SK-N-SH treated with all-trans-retinoic acid at 6 μM for 48 hours (cell line): ENCODE data around the gene DFFA.

Source experiments
- ATAC-seq: fragments of 200-7000 bp; cut with Tn5 transposase; 3 replicates; pipeline ENCODE4 v1.9.1; 2020; ENCODE audit warnings: mild to moderate bottlenecking, moderate library complexity
- ARNTL ChIP-seq: fragments of 450-650 bp; formaldehyde crosslinking; IDR thresholded peaks from 2 replicates; pipeline ENCODE4 v1.5.0; 2020; ENCODE audit warnings: low read depth, mild to moderate bottlenecking, moderate library complexity, borderline replicate concordance
- BACH2 ChIP-seq: fragments of 250-450 bp; sonication (Bioruptor Pico); IDR thresholded peaks from 2 replicates; pipeline ENCODE4 v1.9.0; 2021; ENCODE audit warnings: mild to moderate bottlenecking, borderline replicate concordance
- CSDC2 ChIP-seq: fragments of 250-450 bp; sonication (Bioruptor Pico); IDR thresholded peaks from 2 replicates; pipeline ENCODE4 v1.5.0; 2020; ENCODE audit warnings: mild to moderate bottlenecking, moderate library complexity
- ISL1 ChIP-seq: fragments of 250-450 bp; sonication (Bioruptor Pico); IDR thresholded peaks from 2 replicates; pipeline ENCODE4 v2.1.2; 2022; ENCODE audit warnings: mild to moderate bottlenecking, moderate library complexity
- PPARA ChIP-seq: fragments of 250-450 bp; sonication (Bioruptor Pico); IDR thresholded peaks from 2 replicates; pipeline ENCODE4 v1.5.0; 2020; ENCODE audit warnings: mild to moderate bottlenecking, borderline replicate concordance
- RARB ChIP-seq: fragments of 250-450 bp; sonication (Bioruptor Pico); IDR thresholded peaks from 2 replicates; pipeline ENCODE4 v1.8.0; 2021; ENCODE audit warnings: mild to moderate bottlenecking, moderate library complexity
- SNAI2 ChIP-seq: fragments of 250-450 bp; sonication (Bioruptor Pico); IDR thresholded peaks from 2 replicates; pipeline ENCODE4 v1.5.0; 2020; ENCODE audit warnings: mild to moderate bottlenecking, moderate library complexity
- TCF4 ChIP-seq: fragments of 250-450 bp; sonication (Bioruptor Pico); IDR thresholded peaks from 2 replicates; pipeline ENCODE4 v1.8.0; 2021; ENCODE audit warnings: mild to moderate bottlenecking, moderate library complexity, borderline replicate concordance
- TOX ChIP-seq: fragments of 250-450 bp; sonication (Bioruptor Pico); IDR thresholded peaks from 2 replicates; pipeline ENCODE4 v1.8.0; 2021; ENCODE audit warnings: mild to moderate bottlenecking, moderate library complexity, borderline replicate concordance
- TSHZ2 ChIP-seq: fragments of 250-450 bp; sonication (Bioruptor Pico); IDR thresholded peaks from 2 replicates; pipeline ENCODE4 v1.5.0; 2020; ENCODE audit warnings: mild to moderate bottlenecking, moderate library complexity
- ZC3H10 ChIP-seq: fragments of 250-450 bp; sonication (Bioruptor Pico); IDR thresholded peaks from 2 replicates; pipeline ENCODE4 v1.5.1; 2021; ENCODE audit warnings: mild to moderate bottlenecking, moderate library complexity
- ZFP3 ChIP-seq: fragments of 250-450 bp; sonication (Bioruptor Pico); IDR thresholded peaks from 2 replicates; pipeline ENCODE4 v1.5.0; 2020; ENCODE audit warnings: mild to moderate bottlenecking, moderate library complexity
- ZFP30 ChIP-seq: fragments of 450-650 bp; formaldehyde crosslinking; IDR thresholded peaks from 2 replicates; pipeline ENCODE4 v1.5.0; 2022; ENCODE audit warnings: mild to moderate bottlenecking, moderate library complexity
- ZNF565 ChIP-seq: fragments of 450-650 bp; formaldehyde crosslinking; conservative IDR thresholded peaks from 2 replicates; pipeline ENCODE4 v1.5.0; 2020; ENCODE audit warnings: low read depth, mild to moderate bottlenecking, moderate library complexity
- ZNF70 ChIP-seq: fragments of 450-650 bp; formaldehyde crosslinking; IDR thresholded peaks from 2 replicates; pipeline ENCODE4 v1.5.0; 2020; ENCODE audit warnings: mild to moderate bottlenecking, moderate library complexity
- ZNF8 ChIP-seq: fragments of 450-650 bp; formaldehyde crosslinking; IDR thresholded peaks from 2 replicates; pipeline ENCODE4 v1.5.0; 2020; ENCODE audit warnings: mild to moderate bottlenecking, moderate library complexity
- TF ChIP-seq, protein P1 (sequence below): fragments of 250-450 bp; sonication (Bioruptor Pico); IDR thresholded peaks from 2 replicates; pipeline ENCODE4 v1.8.0; 2021; ENCODE audit warnings: low read depth, mild to moderate bottlenecking, moderate library complexity, borderline replicate concordance
- TF ChIP-seq, protein P2 (sequence below): fragments of 250-450 bp; sonication (Bioruptor Pico); IDR thresholded peaks from 2 replicates; pipeline ENCODE4 v1.5.1; 2021; ENCODE audit warnings: mild to moderate bottlenecking, moderate library complexity
- TF ChIP-seq, protein P3 (sequence below): fragments of 250-450 bp; sonication (Bioruptor Pico); IDR thresholded peaks from 2 replicates; pipeline ENCODE4 v1.5.1; 2020; ENCODE audit warnings: low read depth, mild to moderate bottlenecking, moderate library complexity

Gene DFFA

GRCh38 chr1:10495952-10496351 is 23.6 kb upstream of the DFFA start:
- TF ChIP-seq ZNF565 (CRISPR knock-in tag) (no peak), RARB (CRISPR knock-in tag) (no peak), CSDC2 (CRISPR knock-in tag) (no peak), PPARA (CRISPR knock-in tag) (no peak), ZC3H10 (CRISPR knock-in tag) (no peak), ZFP3 (CRISPR knock-in tag) (no peak)
- TF ChIP-seq, protein P1, sequence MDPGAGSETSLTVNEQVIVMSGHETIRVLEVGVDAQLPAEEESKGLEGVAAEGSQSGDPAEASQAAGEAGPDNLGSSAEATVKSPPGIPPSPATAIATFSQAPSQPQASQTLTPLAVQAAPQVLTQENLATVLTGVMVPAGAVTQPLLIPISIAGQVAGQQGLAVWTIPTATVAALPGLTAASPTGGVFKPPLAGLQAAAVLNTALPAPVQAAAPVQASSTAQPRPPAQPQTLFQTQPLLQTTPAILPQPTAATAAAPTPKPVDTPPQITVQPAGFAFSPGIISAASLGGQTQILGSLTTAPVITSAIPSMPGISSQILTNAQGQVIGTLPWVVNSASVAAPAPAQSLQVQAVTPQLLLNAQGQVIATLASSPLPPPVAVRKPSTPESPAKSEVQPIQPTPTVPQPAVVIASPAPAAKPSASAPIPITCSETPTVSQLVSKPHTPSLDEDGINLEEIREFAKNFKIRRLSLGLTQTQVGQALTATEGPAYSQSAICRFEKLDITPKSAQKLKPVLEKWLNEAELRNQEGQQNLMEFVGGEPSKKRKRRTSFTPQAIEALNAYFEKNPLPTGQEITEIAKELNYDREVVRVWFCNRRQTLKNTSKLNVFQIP, result no peak
- TF ChIP-seq, protein P2, sequence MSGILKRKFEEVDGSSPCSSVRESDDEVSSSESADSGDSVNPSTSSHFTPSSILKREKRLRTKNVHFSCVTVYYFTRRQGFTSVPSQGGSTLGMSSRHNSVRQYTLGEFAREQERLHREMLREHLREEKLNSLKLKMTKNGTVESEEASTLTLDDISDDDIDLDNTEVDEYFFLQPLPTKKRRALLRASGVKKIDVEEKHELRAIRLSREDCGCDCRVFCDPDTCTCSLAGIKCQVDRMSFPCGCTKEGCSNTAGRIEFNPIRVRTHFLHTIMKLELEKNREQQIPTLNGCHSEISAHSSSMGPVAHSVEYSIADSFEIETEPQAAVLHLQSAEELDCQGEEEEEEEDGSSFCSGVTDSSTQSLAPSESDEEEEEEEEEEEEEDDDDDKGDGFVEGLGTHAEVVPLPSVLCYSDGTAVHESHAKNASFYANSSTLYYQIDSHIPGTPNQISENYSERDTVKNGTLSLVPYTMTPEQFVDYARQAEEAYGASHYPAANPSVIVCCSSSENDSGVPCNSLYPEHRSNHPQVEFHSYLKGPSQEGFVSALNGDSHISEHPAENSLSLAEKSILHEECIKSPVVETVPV (CRISPR knock-in tag), result no peak
- no peak for ATAC-seq

DNA sequence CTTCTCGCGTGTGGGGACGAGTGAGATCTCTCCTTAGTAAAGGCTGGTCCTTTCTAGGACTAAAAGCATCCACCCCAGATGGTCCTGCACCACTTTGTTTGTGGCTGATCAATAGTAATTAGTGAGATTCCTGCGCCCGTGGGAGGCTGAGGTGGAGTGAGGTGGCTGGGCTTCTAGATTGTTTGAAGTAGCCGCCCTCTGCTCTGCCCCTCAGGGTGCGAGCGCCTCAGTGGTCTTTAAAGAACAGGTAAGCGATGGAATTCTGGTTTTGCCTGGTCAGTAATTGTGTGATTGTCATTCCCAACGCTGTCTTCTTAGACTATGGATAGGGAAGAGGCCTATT is 23.1 kb upstream of the DFFA start:
- TF ChIP-seq BACH2, result no peak
- no peak for TF ChIP-seq ZNF8 (CRISPR knock-in tag)
- no peak for ATAC-seq

DNA sequence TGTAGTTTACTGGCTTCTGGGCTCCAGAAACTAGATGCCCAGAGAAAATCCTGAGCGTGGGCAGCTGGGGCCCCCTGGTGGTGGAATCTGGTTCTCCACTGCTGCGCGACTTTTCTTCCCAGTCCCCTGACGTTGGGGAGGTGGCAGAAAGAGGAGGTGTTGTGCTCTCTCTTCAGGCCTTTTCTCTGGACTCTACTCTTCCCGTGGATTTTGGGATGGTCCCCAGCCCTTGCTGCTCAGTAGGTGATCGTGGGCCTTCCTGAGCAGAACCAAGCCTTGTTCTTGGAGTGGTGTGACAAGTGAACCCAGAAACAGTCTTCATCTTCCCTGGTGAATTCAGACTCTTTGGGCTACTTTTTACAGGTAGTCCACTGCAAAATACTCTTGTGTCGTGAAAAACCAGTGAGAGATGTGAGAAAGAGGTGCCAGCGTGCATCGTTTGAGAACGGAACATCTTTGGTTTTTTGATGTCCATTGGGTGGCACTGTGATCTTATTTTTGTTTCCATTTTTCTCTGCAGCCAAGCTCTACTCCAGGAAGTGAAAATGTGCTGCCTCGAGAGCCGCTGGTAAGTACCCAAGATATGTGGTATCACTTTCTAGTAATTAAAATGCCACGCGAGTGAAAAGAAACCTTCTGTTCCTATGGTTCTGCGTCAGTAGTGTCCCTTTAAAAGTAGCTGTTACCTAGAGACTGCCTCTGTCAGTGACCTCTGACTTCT is 22.6 kb upstream of the DFFA start:
- peak; percentile 95 for ATAC-seq
- no peak for TF ChIP-seq SNAI2 (CRISPR knock-in tag)
- TF ChIP-seq TSHZ2 (CRISPR knock-in tag), result no peak
- TF ChIP-seq ZNF70 (CRISPR knock-in tag), result no peak
- no peak for TF ChIP-seq ZFP30

GRCh38 chr1:10494418-10494753 is 22.1 kb upstream of the DFFA start:
- peak; percentile 49; the same call in 2 of the 3 replicates for ATAC-seq
- TF ChIP-seq ZFP3 (CRISPR knock-in tag) (no peak), ZC3H10 (CRISPR knock-in tag) (no peak), ZNF8 (CRISPR knock-in tag) (no peak), TCF4 (no peak), TOX (CRISPR knock-in tag) (no peak), RARB (CRISPR knock-in tag) (no peak), TSHZ2 (CRISPR knock-in tag) (no peak), ZFP30 (no peak), BACH2 (no peak), ARNTL (no peak), CSDC2 (CRISPR knock-in tag) (no peak), SNAI2 (CRISPR knock-in tag) (no peak), PPARA (CRISPR knock-in tag) (no peak), ISL1 (CRISPR knock-in tag) (no peak)
- TF ChIP-seq, protein P3, sequence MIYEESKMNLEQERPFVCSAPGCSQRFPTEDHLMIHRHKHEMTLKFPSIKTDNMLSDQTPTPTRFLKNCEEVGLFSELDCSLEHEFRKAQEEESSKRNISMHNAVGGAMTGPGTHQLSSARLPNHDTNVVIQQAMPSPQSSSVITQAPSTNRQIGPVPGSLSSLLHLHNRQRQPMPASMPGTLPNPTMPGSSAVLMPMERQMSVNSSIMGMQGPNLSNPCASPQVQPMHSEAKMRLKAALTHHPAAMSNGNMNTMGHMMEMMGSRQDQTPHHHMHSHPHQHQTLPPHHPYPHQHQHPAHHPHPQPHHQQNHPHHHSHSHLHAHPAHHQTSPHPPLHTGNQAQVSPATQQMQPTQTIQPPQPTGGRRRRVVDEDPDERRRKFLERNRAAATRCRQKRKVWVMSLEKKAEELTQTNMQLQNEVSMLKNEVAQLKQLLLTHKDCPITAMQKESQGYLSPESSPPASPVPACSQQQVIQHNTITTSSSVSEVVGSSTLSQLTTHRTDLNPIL (CRISPR knock-in tag), result no peak
- TF ChIP-seq, protein P2 (CRISPR knock-in tag), result no peak
- TF ChIP-seq, protein P1, result no peak
